Mesenchymal stem cell (in vitro differentiated cells and primary cell): ENCODE measurements around the gene KIRREL3.

Experiments used
- DNase-seq: peaks from one replicate; pipeline ENCODE4 v3.0.0-alpha.2; 2013
- H2AFZ ChIP-seq: one replicate; pipeline ENCODE4 v1.6.1; 2013; ENCODE audit warnings: low read depth, mild to moderate bottlenecking, control low read depth, inconsistent platforms, low read length, moderate library complexity
- H2AK5ac ChIP-seq: 2 replicates; pipeline ENCODE4 v1.6.1; 2013; ENCODE audit warnings: low read length, moderate library complexity, mild to moderate bottlenecking, inconsistent platforms; ENCODE audit not compliant: severe bottlenecking
- H2BK120ac ChIP-seq: one replicate; pipeline ENCODE4 v1.6.1; 2013; ENCODE audit warnings: low read depth, mild to moderate bottlenecking, inconsistent platforms, low read length, moderate library complexity
- H2BK12ac ChIP-seq, 2 experiments: one replicate each; pipeline ENCODE4 v1.6.1; 2013; ENCODE audit warnings: inconsistent platforms in 2 of 2, low read length in 2 of 2, mild to moderate bottlenecking in 2 of 2, moderate library complexity in 2 of 2, control low read depth in 1 of 2
- H2BK15ac ChIP-seq: one replicate; pipeline ENCODE4 v1.6.1; 2013; ENCODE audit warnings: mild to moderate bottlenecking, low read depth, inconsistent platforms; ENCODE audit not compliant: poor library complexity, severe bottlenecking
- H2BK5ac ChIP-seq: 2 replicates; pipeline ENCODE4 v1.6.1; 2013; ENCODE audit warnings: low read depth, mild to moderate bottlenecking, low read length, control low read depth, inconsistent platforms; ENCODE audit not compliant: poor library complexity, severe bottlenecking
- H3K14ac ChIP-seq, 2 experiments: one replicate each; pipeline ENCODE4 v1.6.1; 2013; ENCODE audit warnings: inconsistent platforms in 2 of 2, low read length in 2 of 2, control low read depth in 1 of 2, mild to moderate bottlenecking in 1 of 2, moderate library complexity in 1 of 2
- H3K18ac ChIP-seq, 2 experiments: one replicate each; pipeline ENCODE4 v1.6.1; 2013; ENCODE audit warnings: inconsistent platforms in 2 of 2, low read length in 2 of 2, control low read depth in 1 of 2, low read depth in 1 of 2, mild to moderate bottlenecking in 1 of 2
- H3K23ac ChIP-seq, 2 experiments: one replicate each; pipeline ENCODE4 v1.6.1; 2013; ENCODE audit warnings: inconsistent platforms in 2 of 2, low read length in 2 of 2, mild to moderate bottlenecking in 2 of 2, moderate library complexity in 2 of 2, control low read depth in 1 of 2
- H3K27ac ChIP-seq: 2 replicates; pipeline ENCODE4 v1.5.1; 2013; ENCODE audit warnings: mild to moderate bottlenecking, moderate library complexity, low read length, control low read depth, inconsistent platforms; ENCODE audit not compliant: poor library complexity, severe bottlenecking
- H3K27me3 ChIP-seq, 2 experiments: 2 replicates each; pipeline versions ENCODE4 v1.6.1 to v1.7.0; 2013; ENCODE audit warnings: low read length in 2 of 2, mild to moderate bottlenecking in 2 of 2, moderate library complexity in 2 of 2, control low read depth in 1 of 2, inconsistent platforms in 1 of 2; ENCODE audit not compliant: control insufficient read depth in 1 of 2, insufficient read depth in 1 of 2
- H3K36me3 ChIP-seq, 2 experiments: 2 replicates each; pipeline versions ENCODE4 v1.6.1 to v1.7.0; 2013; ENCODE audit warnings: low read length in 2 of 2, control low read depth in 1 of 2, inconsistent platforms in 1 of 2, low read depth in 1 of 2, mild to moderate bottlenecking in 1 of 2; ENCODE audit not compliant: insufficient read depth in 2 of 2, control insufficient read depth in 1 of 2
- H3K4ac ChIP-seq, 2 experiments: one replicate each; pipeline ENCODE4 v1.6.1; 2013; ENCODE audit warnings: inconsistent platforms in 2 of 2, low read length in 2 of 2, mild to moderate bottlenecking in 2 of 2, moderate library complexity in 2 of 2, control low read depth in 1 of 2, low read depth in 1 of 2
- H3K4me1 ChIP-seq: 2 replicates; pipeline ENCODE4 v1.6.1; 2013; ENCODE audit warnings: low read depth, low read length, control low read depth; ENCODE audit not compliant: control insufficient read depth, insufficient read depth
- H3K4me2 ChIP-seq: 2 replicates; pipeline ENCODE4 v1.6.1; 2013; ENCODE audit warnings: low read length, mild to moderate bottlenecking, inconsistent platforms; ENCODE audit not compliant: poor library complexity, severe bottlenecking
- H3K4me3 ChIP-seq, 2 experiments: 2 replicates each; pipeline versions ENCODE4 v1.5.1 to v1.7.0; 2013; ENCODE audit warnings: low read length in 2 of 2, mild to moderate bottlenecking in 2 of 2, control low read depth in 1 of 2, low read depth in 1 of 2; ENCODE audit not compliant: insufficient read depth in 1 of 2
- H3K79me1 ChIP-seq: replicated peaks from 2 replicates; pipeline ENCODE4 v1.6.1; 2013; ENCODE audit warnings: mild to moderate bottlenecking, control low read depth, low read length, inconsistent platforms; ENCODE audit not compliant: poor library complexity, severe bottlenecking
- H3K9ac ChIP-seq: 2 replicates; pipeline ENCODE4 v1.7.0; 2013; ENCODE audit warnings: mild to moderate bottlenecking, low read length, moderate library complexity
- H3K9me3 ChIP-seq: 2 replicates; pipeline ENCODE4 v1.7.0; 2013; ENCODE audit warnings: mild to moderate bottlenecking, low read length; ENCODE audit not compliant: control insufficient read depth
- H4K8ac ChIP-seq: one replicate; pipeline ENCODE4 v1.6.1; 2013; ENCODE audit warnings: inconsistent platforms, mild to moderate bottlenecking, low read length, moderate library complexity
- H4K91ac ChIP-seq: one replicate; pipeline ENCODE4 v1.6.1; 2013; ENCODE audit warnings: mild to moderate bottlenecking, low read length, inconsistent platforms
- WGBS: methylation state at CpG from one replicate; pipeline ENCODE4 v1.1.7; 2013; ENCODE audit warnings: mixed read lengths; 5-methylcytosine and 5-hydroxymethylcytosine counted together

The KIRREL3 gene

DNA sequence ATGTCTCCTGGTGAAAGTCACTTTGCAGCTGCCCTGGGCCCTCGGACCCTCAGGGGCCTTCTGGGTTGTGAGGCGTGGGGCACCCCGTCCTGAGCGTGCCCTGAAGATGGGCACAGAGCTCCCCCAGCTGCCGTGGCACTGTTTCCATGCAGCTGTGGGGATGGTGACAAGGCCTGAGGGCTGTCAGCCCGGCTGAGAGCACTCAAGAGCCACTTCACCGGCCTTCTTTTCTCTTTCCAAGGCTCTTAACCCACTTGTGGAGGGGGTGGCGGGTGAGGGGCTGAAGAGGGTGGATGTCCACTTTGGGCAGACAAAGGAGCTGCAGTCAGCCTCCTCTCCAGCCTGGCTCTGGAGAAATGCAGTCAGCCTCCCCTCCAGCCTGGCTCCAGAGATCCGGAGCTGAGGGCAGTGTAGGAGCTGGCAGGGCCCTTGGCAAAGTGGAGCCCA, 405.6 kb downstream of the KIRREL3 start:
- no peak overlapping the region for H3K23ac ChIP-seq
- DNase-seq, result no peak
- H3K9ac ChIP-seq, result no peak overlapping the region
- H3K36me3 ChIP-seq, result no peaks in the 10 kb centered on the region
- no peak overlapping the region for H3K14ac ChIP-seq
- no peak overlapping the region for H3K18ac ChIP-seq
- H3K9me3 ChIP-seq, result peaks cover 3% of the 10 kb centered on the region
- peaks cover 4% of the 10 kb centered on the region for H3K4me1 ChIP-seq
- H3K27ac ChIP-seq, result no peak overlapping the region
- H2BK15ac ChIP-seq, result no peak overlapping the region
- no peaks in the 10 kb centered on the region for H3K79me1 ChIP-seq
- no peak overlapping the region for H3K4me2 ChIP-seq
- H3K4ac ChIP-seq, result no peak overlapping the region
- H3K27me3 ChIP-seq, result peaks cover 0 to 15% of the 10 kb centered on the region in 2 experiments
- H2BK5ac ChIP-seq, result no peak overlapping the region
- H3K4me3 ChIP-seq, result no peak overlapping the region
- H4K8ac ChIP-seq, result no peak overlapping the region
- H4K91ac ChIP-seq, result no peak overlapping the region
- 73% methylated on average over 7 of the region's 9 CpGs for WGBS
- no peak overlapping the region for H2BK12ac ChIP-seq
- H2BK120ac ChIP-seq, result no peak overlapping the region
- H2AK5ac ChIP-seq, result no peak overlapping the region
- no peak overlapping the region for H2AFZ ChIP-seq

DNA sequence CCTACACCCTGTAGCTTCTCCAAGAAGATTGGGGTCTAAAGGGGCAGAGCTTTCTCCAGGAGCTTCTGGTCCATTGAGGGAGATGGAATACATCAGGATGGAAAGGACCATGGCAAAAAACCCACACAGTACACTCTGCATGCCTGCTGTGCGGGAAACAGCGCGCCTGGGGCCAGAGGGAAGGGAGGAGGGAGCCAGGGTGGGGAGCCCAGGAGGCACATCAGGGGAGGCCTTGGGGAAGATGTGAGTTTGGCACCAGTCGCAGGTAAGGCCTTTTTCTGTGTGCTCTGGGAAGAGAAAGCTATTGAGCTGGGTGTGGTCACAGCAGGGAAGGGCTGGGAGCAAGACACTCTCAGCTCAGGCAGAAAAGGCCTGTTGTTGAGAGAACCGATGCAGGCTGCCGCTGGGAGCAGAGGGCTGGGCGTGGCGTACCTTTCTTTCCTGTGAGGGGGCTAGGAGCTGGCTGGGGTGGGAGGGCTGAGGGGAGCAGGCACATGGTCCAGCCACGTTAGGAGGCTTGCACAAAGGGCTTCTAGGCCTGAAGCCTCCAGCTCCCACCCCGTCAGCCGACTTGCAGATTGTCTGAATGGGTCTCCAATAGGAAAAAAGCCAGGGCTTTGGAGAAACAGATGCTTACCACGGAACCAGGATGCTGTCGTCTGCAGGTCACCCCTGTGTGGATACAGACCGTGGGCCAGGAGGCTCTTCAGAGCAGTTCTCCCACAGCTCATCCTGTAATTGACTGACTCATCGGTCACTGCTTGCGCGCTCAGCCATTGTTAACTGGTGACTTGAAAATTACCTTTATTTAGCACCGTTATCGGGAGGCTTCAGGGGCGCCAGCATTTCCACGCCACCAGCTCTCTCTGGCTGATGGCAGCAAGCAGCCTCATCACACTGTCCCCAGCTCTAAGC, 407.8 kb downstream of the KIRREL3 start:
- H3K4me1 ChIP-seq, result peaks cover 8% of the 10 kb centered on the region
- H3K18ac ChIP-seq, result no peak overlapping the region
- H3K27ac ChIP-seq, result no peak overlapping the region
- no peak overlapping the region for H4K8ac ChIP-seq
- no peaks in the 10 kb centered on the region for H3K36me3 ChIP-seq
- DNase-seq, result no peak
- H2BK12ac ChIP-seq, result no peak overlapping the region
- no peak overlapping the region for H2BK120ac ChIP-seq
- H2AFZ ChIP-seq, result no peak overlapping the region
- H3K79me1 ChIP-seq, result no peaks in the 10 kb centered on the region
- H3K9me3 ChIP-seq, result no peaks in the 10 kb centered on the region
- WGBS, result 74% methylated on average over 21 of the region's 21 CpGs
- H3K27me3 ChIP-seq, result peaks cover 0 to 8% of the 10 kb centered on the region in 2 experiments
- H3K4me3 ChIP-seq, result no peak overlapping the region
- H3K4ac ChIP-seq, result no peak overlapping the region
- no peak overlapping the region for H3K9ac ChIP-seq
- H4K91ac ChIP-seq, result no peak overlapping the region
- no peak overlapping the region for H3K4me2 ChIP-seq
- no peak overlapping the region for H3K14ac ChIP-seq
- H3K23ac ChIP-seq, result no peak overlapping the region
- H2BK5ac ChIP-seq, result no peak overlapping the region
- H2AK5ac ChIP-seq, result no peak overlapping the region
- no peak overlapping the region for H2BK15ac ChIP-seq

DNA sequence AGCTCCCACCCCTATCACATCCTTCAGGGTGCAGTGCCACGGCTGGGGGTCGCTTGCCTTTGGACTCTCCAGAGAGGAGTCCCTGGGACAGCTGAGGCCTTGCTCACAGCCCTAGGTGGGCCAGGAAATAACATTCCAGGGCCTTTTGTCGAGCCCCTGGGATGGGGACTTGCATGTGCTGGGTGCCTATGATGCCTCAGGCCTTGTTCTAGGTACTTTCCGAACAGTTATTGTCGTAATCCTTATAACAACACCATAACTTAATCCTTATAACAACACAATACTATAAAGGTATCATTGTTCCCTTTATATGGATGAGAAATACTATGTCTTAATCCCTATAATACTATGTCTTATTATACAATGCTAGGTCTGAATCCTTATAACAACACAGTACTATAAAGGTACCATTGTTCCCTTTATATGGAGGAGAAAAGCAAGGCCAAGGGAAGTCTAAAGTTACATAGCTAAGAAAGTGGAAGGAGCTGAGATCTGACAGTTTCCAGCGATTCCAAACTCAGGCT, 408.5 kb downstream of the KIRREL3 start:
- Histone ChIP-seq H3K9ac (no peak overlapping the region), H3K18ac (no peak overlapping the region), H3K4me3 (no peak overlapping the region), H2BK5ac (no peak overlapping the region), H3K4me1 (peaks cover 8% of the 10 kb centered on the region), H2BK15ac (no peak overlapping the region), H3K27ac (no peak overlapping the region), H3K4me2 (no peak overlapping the region), H2BK12ac (no peak overlapping the region), H3K27me3 (peaks cover 0 to 3% of the 10 kb centered on the region in 2 experiments), H3K23ac (no peak overlapping the region), H3K14ac (no peak overlapping the region), H2AK5ac (no peak overlapping the region), H3K36me3 (no peaks in the 10 kb centered on the region), H2BK120ac (no peak overlapping the region), H3K4ac (no peak overlapping the region), H4K8ac (no peak overlapping the region), H3K79me1 (no peaks in the 10 kb centered on the region), H2AFZ (no peak overlapping the region), H4K91ac (no peak overlapping the region), H3K9me3 (no peaks in the 10 kb centered on the region)
- no peak for DNase-seq
- 90% methylated on average over 2 of the region's 6 CpGs for WGBS

DNA sequence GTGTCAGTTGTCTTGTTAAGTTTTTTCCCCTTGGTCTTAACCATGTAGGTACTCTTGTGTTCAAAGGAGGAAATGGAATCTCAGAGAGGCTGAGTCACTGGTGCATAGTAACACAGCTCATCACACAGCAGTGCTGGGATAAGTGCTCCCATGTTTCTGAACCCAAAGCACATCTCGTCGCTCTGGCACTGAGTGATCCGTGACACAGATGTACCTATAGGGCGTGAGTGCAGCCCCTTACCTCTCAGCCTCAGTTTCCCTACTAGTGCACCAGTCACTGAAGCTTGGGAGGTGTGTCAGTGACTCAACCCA, 411.1 kb downstream of the KIRREL3 start:
- Histone ChIP-seq H3K4me3 (no peak overlapping the region), H4K91ac (no peak overlapping the region), H3K9me3 (no peaks in the 10 kb centered on the region), H2BK12ac (no peak overlapping the region), H2BK120ac (no peak overlapping the region), H3K4ac (no peak overlapping the region), H4K8ac (no peak overlapping the region), H3K36me3 (no peaks in the 10 kb centered on the region), H2AFZ (no peak overlapping the region), H3K4me2 (no peak overlapping the region), H3K27ac (no peak overlapping the region), H3K9ac (no peak overlapping the region), H2BK15ac (no peak overlapping the region), H2BK5ac (no peak overlapping the region), H3K14ac (no peak overlapping the region), H3K4me1 (peaks cover 13% of the 10 kb centered on the region), H3K18ac (no peak overlapping the region), H2AK5ac (no peak overlapping the region), H3K23ac (no peak overlapping the region), H3K27me3 (no peaks in the 10 kb centered on the region), H3K79me1 (no peaks in the 10 kb centered on the region)
- 81% methylated on average over 4 of the region's 4 CpGs for WGBS
- no peak for DNase-seq
